WTC11 (cell line): ENCODE data around the gene GABRG3. TPM values are rescaled to one million over a fixed set of nuclear protein-coding genes. Genes with fewer than 3 reads are reported as not detected.

Experiments used
- ATAC-seq: fragments of 200-7000 bp; cut with Tn5 transposase; 2 replicates; pipeline ENCODE4 v1.10.0; 2021; ENCODE audit warnings: mild to moderate bottlenecking, moderate library complexity
- CTCF ChIA-PET: fragments of 300-600 bp; sonication (Branson Sonifier 250); formaldehyde crosslinking; loops from one replicate; lab custom pipeline; 2021; ENCODE audit warnings: antibody characterized with exemption; lab: Charles Lee
- POLR2A ChIA-PET: fragments of 350-600 bp; sonication (Branson Sonifier 250); formaldehyde crosslinking; loops from one replicate; lab custom pipeline; 2021; ENCODE audit warnings: antibody characterized with exemption; lab: Charles Lee
- DNase-seq: peaks from one replicate; pipeline ENCODE4 v3.0.0; 2021; ENCODE audit warnings: low spot score
- H3K27ac Mint-ChIP-seq: 2 replicates; pipeline ENCODE4 v1.8.0; 2021; ENCODE audit warnings: mixed read lengths
- H3K27me3 Mint-ChIP-seq: 2 replicates; pipeline ENCODE4 v1.8.0; 2021; ENCODE audit warnings: low read depth, mild to moderate bottlenecking, moderate library complexity, mixed read lengths
- H3K36me3 Mint-ChIP-seq: 2 replicates; pipeline ENCODE4 v1.8.0; 2021; ENCODE audit warnings: mixed read lengths
- H3K4me1 Mint-ChIP-seq: 2 replicates; pipeline ENCODE4 v1.8.0; 2022; ENCODE audit warnings: mixed read lengths
- H3K4me3 Mint-ChIP-seq: 2 replicates; pipeline ENCODE4 v1.8.0; 2021; ENCODE audit warnings: mild to moderate bottlenecking, moderate library complexity, mixed read lengths
- H3K9me3 Mint-ChIP-seq: 2 replicates; pipeline ENCODE4 v1.8.0; 2021; ENCODE audit warnings: mixed read lengths
- ARID4B ChIP-seq: sonication (generic); formaldehyde crosslinking; IDR thresholded peaks from 2 replicates; pipeline ENCODE4 v1.8.0; 2023; ENCODE audit warnings: missing genetic modification reagents, mild to moderate bottlenecking, borderline replicate concordance
- FOXJ3 ChIP-seq: sonication (generic); formaldehyde crosslinking; IDR thresholded peaks from 2 replicates; pipeline ENCODE4 v1.9.0; 2021; ENCODE audit warnings: missing genetic modification reagents, mild to moderate bottlenecking, borderline replicate concordance
- GTF2I ChIP-seq: fragments of 250-450 bp; sonication (Bioruptor Pico); conservative IDR thresholded peaks from 2 replicates; pipeline ENCODE4 v1.4.0; 2021; ENCODE audit warnings: mild to moderate bottlenecking
- MAX ChIP-seq: sonication (generic); formaldehyde crosslinking; IDR thresholded peaks from 2 replicates; pipeline ENCODE4 v1.8.0; 2022; ENCODE audit warnings: mild to moderate bottlenecking, missing genetic modification reagents
- NFYB ChIP-seq: sonication (generic); formaldehyde crosslinking; conservative IDR thresholded peaks from 2 replicates; pipeline ENCODE4 v1.8.0; 2022; ENCODE audit warnings: low read depth, missing genetic modification reagents
- NR1H2 ChIP-seq: sonication (generic); formaldehyde crosslinking; IDR thresholded peaks from 2 replicates; pipeline ENCODE4 v1.9.0; 2021; ENCODE audit warnings: mild to moderate bottlenecking, moderate library complexity, missing genetic modification reagents
- OVOL2 ChIP-seq: fragments of 250-450 bp; sonication (Bioruptor Pico); IDR thresholded peaks from 2 replicates; pipeline ENCODE4 v1.9.0; 2021; ENCODE audit warnings: mild to moderate bottlenecking, borderline replicate concordance
- ZNF138 ChIP-seq: sonication (generic); formaldehyde crosslinking; conservative IDR thresholded peaks from 2 replicates; pipeline ENCODE4 v1.8.1; 2022; ENCODE audit warnings: mild to moderate bottlenecking, moderate library complexity, missing genetic modification reagents
- ZNF396 ChIP-seq: fragments of 250-450 bp; sonication (Bioruptor Pico); IDR thresholded peaks from 2 replicates; pipeline ENCODE4 v1.8.0; 2021; ENCODE audit warnings: mild to moderate bottlenecking, moderate library complexity, borderline replicate concordance
- ZNF416 ChIP-seq: fragments of 250-450 bp; sonication (Bioruptor Pico); IDR thresholded peaks from 2 replicates; pipeline ENCODE4 v1.9.0; 2021; ENCODE audit warnings: mild to moderate bottlenecking, inconsistent platforms
- total RNA-seq: library from RNA; stranded (reverse); gene quantifications from 3 replicates; pipeline ENCODE4 v1.2.3, GENCODE V29; 2021
- TF ChIP-seq, protein P1 (sequence below): sonication (generic); formaldehyde crosslinking; IDR thresholded peaks from 2 replicates; pipeline ENCODE4 v1.8.1; 2022; ENCODE audit warnings: low read depth, mild to moderate bottlenecking, moderate library complexity, missing genetic modification reagents, borderline replicate concordance
- TF ChIP-seq, protein P2 (sequence below): sonication (generic); formaldehyde crosslinking; IDR thresholded peaks from 2 replicates; pipeline ENCODE4 v1.8.1; 2023; ENCODE audit warnings: mild to moderate bottlenecking, missing genetic modification reagents, moderate library complexity
- TF ChIP-seq, protein P3 (sequence below): fragments of 250-450 bp; sonication (Bioruptor Pico); IDR thresholded peaks from 2 replicates; pipeline ENCODE4 v1.9.0; 2021; ENCODE audit warnings: mild to moderate bottlenecking
- TF ChIP-seq, protein P4 (sequence below): fragments of 200-600 bp; IDR thresholded peaks from 2 replicates; pipeline ENCODE4 v1.8.0; 2022; ENCODE audit warnings: antibody characterized with exemption
- TF ChIP-seq, protein P5 (sequence below): fragments of 250-450 bp; sonication (Bioruptor Pico); IDR thresholded peaks from 2 replicates; pipeline ENCODE4 v2.1.2; 2022; ENCODE audit warnings: mild to moderate bottlenecking, moderate library complexity

GABRG3 gene
- total RNA-seq, 1 experiment from 2014 or later, result 0.72 TPM

DNA sequence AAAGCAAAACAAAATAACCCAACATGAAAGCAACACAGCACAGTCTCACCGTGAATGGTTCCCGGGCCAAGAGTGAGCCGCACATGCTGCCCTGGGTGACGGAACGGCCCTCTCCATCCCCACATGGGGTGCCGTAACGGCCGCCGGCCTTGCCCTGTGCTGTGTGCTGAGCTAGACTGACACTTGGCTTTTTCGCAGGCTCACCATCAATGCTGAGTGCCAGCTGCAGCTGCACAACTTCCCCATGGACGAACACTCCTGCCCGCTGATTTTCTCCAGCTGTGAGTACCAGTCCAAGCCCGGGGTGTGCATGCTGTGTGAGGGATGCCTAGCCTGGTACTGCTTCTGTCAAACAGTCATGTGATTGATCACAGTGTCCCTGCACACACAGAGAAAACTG is 357.6 kb downstream of the GABRG3 start:
- POLR2A ChIA-PET, result no interaction called here
- Mint-ChIP-seq H3K9me3 (peaks cover 3% of the 10 kb centered on the region), H3K4me1 (peaks cover 4% of the 10 kb centered on the region; the same call in 1 of the 2 replicates), H3K27ac (no peak overlapping the region), H3K36me3 (no peaks in the 10 kb centered on the region), H3K4me3 (no peak overlapping the region), H3K27me3 (no peaks in the 10 kb centered on the region)
- ATAC-seq (no peak), DNase-seq (no peak)
- TF ChIP-seq, protein P1, sequence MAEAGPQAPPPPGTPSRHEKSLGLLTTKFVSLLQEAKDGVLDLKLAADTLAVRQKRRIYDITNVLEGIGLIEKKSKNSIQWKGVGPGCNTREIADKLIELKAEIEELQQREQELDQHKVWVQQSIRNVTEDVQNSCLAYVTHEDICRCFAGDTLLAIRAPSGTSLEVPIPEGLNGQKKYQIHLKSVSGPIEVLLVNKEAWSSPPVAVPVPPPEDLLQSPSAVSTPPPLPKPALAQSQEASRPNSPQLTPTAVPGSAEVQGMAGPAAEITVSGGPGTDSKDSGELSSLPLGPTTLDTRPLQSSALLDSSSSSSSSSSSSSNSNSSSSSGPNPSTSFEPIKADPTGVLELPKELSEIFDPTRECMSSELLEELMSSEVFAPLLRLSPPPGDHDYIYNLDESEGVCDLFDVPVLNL, result no peak
- no peak for TF ChIP-seq ZNF416
- TF ChIP-seq, protein P2, sequence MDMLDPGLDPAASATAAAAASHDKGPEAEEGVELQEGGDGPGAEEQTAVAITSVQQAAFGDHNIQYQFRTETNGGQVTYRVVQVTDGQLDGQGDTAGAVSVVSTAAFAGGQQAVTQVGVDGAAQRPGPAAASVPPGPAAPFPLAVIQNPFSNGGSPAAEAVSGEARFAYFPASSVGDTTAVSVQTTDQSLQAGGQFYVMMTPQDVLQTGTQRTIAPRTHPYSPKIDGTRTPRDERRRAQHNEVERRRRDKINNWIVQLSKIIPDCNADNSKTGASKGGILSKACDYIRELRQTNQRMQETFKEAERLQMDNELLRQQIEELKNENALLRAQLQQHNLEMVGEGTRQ (CRISPR knock-in tag), result no peak
- no peak for TF ChIP-seq FOXJ3 (CRISPR knock-in tag)
- TF ChIP-seq OVOL2 (CRISPR knock-in tag), result no peak
- TF ChIP-seq, protein P3, sequence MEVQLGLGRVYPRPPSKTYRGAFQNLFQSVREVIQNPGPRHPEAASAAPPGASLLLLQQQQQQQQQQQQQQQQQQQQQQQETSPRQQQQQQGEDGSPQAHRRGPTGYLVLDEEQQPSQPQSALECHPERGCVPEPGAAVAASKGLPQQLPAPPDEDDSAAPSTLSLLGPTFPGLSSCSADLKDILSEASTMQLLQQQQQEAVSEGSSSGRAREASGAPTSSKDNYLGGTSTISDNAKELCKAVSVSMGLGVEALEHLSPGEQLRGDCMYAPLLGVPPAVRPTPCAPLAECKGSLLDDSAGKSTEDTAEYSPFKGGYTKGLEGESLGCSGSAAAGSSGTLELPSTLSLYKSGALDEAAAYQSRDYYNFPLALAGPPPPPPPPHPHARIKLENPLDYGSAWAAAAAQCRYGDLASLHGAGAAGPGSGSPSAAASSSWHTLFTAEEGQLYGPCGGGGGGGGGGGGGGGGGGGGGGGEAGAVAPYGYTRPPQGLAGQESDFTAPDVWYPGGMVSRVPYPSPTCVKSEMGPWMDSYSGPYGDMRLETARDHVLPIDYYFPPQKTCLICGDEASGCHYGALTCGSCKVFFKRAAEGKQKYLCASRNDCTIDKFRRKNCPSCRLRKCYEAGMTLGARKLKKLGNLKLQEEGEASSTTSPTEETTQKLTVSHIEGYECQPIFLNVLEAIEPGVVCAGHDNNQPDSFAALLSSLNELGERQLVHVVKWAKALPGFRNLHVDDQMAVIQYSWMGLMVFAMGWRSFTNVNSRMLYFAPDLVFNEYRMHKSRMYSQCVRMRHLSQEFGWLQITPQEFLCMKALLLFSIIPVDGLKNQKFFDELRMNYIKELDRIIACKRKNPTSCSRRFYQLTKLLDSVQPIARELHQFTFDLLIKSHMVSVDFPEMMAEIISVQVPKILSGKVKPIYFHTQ (CRISPR knock-in tag), result no peak
- no peak for TF ChIP-seq NFYB (CRISPR knock-in tag)
- no peak for TF ChIP-seq NR1H2
- TF ChIP-seq, protein P4, sequence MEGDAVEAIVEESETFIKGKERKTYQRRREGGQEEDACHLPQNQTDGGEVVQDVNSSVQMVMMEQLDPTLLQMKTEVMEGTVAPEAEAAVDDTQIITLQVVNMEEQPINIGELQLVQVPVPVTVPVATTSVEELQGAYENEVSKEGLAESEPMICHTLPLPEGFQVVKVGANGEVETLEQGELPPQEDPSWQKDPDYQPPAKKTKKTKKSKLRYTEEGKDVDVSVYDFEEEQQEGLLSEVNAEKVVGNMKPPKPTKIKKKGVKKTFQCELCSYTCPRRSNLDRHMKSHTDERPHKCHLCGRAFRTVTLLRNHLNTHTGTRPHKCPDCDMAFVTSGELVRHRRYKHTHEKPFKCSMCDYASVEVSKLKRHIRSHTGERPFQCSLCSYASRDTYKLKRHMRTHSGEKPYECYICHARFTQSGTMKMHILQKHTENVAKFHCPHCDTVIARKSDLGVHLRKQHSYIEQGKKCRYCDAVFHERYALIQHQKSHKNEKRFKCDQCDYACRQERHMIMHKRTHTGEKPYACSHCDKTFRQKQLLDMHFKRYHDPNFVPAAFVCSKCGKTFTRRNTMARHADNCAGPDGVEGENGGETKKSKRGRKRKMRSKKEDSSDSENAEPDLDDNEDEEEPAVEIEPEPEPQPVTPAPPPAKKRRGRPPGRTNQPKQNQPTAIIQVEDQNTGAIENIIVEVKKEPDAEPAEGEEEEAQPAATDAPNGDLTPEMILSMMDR, result no peak
- no peak for TF ChIP-seq ZNF396 (CRISPR knock-in tag)
- TF ChIP-seq, protein P5, sequence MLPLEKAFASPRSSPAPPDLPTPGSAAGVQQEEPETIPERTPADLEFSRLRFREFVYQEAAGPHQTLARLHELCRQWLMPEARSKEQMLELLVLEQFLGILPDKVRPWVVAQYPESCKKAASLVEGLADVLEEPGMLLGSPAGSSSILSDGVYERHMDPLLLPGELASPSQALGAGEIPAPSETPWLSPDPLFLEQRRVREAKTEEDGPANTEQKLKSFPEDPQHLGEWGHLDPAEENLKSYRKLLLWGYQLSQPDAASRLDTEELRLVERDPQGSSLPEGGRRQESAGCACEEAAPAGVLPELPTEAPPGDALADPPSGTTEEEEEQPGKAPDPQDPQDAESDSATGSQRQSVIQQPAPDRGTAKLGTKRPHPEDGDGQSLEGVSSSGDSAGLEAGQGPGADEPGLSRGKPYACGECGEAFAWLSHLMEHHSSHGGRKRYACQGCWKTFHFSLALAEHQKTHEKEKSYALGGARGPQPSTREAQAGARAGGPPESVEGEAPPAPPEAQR (CRISPR knock-in tag), result no peak
- TF ChIP-seq ARID4B (CRISPR knock-in tag), result no peak
- no peak for TF ChIP-seq GTF2I (CRISPR knock-in tag)
- no peak for TF ChIP-seq ZNF138 (CRISPR knock-in tag)
- TF ChIP-seq MAX, result no peak
- CTCF ChIA-PET, result interaction anchor here (2.4 kb wide), 1 partner anchor 30 kb away, joined by 10 read pairs; no protein-coding TSS in a partner anchor
